H9 (cell line): ENCODE results near the gene GSTA5. TPM values are rescaled to one million over a fixed set of nuclear protein-coding genes. Genes with fewer than 3 reads are reported as not detected.
"Not testable (repeated sequence)": the region's sequence is repeated elsewhere in the genome, so short reads cannot be mapped to it uniquely, and the experiment has no call there.

Experiments
- DNase-seq: peaks from one replicate; pipeline ENCODE4 v3.0.0-alpha.2; 2017
- H2AFZ ChIP-seq: one replicate; pipeline ENCODE4 v1.6.1; 2013; ENCODE audit warnings: mild to moderate bottlenecking, low read length, control low read depth, moderate library complexity
- H2AK5ac ChIP-seq: 2 replicates; pipeline ENCODE4 v1.6.1; 2013; ENCODE audit warnings: low read length, control low read depth, mixed read lengths; ENCODE audit not compliant: insufficient read length
- H2BK120ac ChIP-seq: one replicate; pipeline ENCODE4 v1.6.1; 2013; ENCODE audit warnings: low read depth, mild to moderate bottlenecking, low read length, control low read depth, inconsistent platforms; ENCODE audit not compliant: poor library complexity, severe bottlenecking
- H2BK12ac ChIP-seq: 2 replicates; pipeline ENCODE4 v1.6.1; 2013; ENCODE audit warnings: low read length, control low read depth, mixed read lengths, low read depth; ENCODE audit not compliant: insufficient read length
- H2BK15ac ChIP-seq: 2 replicates; pipeline ENCODE4 v1.6.1; 2013; ENCODE audit warnings: low read depth, low read length, control low read depth
- H2BK20ac ChIP-seq: one replicate; pipeline ENCODE4 v1.6.1; 2013; ENCODE audit warnings: low read depth, mild to moderate bottlenecking, low read length, control low read depth, inconsistent platforms; ENCODE audit not compliant: poor library complexity, severe bottlenecking
- H2BK5ac ChIP-seq: 2 replicates; pipeline ENCODE4 v1.6.1; 2013; ENCODE audit warnings: low read length, control low read depth, mixed read lengths; ENCODE audit not compliant: insufficient read length
- H3K14ac ChIP-seq: 2 replicates; pipeline ENCODE4 v1.6.1; 2013; ENCODE audit warnings: low read length, control low read depth; ENCODE audit not compliant: insufficient read depth
- H3K18ac ChIP-seq: 2 replicates; pipeline ENCODE4 v1.6.1; 2013; ENCODE audit warnings: low read depth, mild to moderate bottlenecking, mixed read lengths, low read length, control low read depth; ENCODE audit not compliant: insufficient read length
- H3K23ac ChIP-seq: 2 replicates; pipeline ENCODE4 v1.6.1; 2013; ENCODE audit warnings: low read length, control low read depth, mixed read lengths, low read depth; ENCODE audit not compliant: insufficient read length
- H3K23me2 ChIP-seq: 2 replicates; pipeline ENCODE4 v1.6.1; 2013; ENCODE audit warnings: low read depth, mild to moderate bottlenecking, mixed read lengths, low read length, control low read depth; ENCODE audit not compliant: insufficient read length, poor library complexity, severe bottlenecking
- H3K27ac ChIP-seq: 2 replicates; pipeline ENCODE4 v1.5.1; 2013; ENCODE audit warnings: low read length, control low read depth, mixed read lengths, low read depth; ENCODE audit not compliant: insufficient read length
- H3K27me3 ChIP-seq: 2 replicates; pipeline ENCODE4 v1.6.1; 2013; ENCODE audit warnings: low read length, control low read depth, inconsistent platforms; ENCODE audit not compliant: insufficient read depth
- H3K4ac ChIP-seq: 2 replicates; pipeline ENCODE4 v1.6.1; 2013; ENCODE audit warnings: low read depth, mild to moderate bottlenecking, control low read depth, inconsistent platforms, low read length, moderate library complexity
- H3K4me1 ChIP-seq: 2 replicates; pipeline ENCODE4 v1.6.1; 2013; ENCODE audit warnings: low read length, control low read depth, inconsistent platforms; ENCODE audit not compliant: insufficient read depth
- H3K4me2 ChIP-seq: 2 replicates; pipeline ENCODE4 v1.6.1; 2013; ENCODE audit warnings: low read length, control low read depth, mixed read lengths; ENCODE audit not compliant: insufficient read length, insufficient read depth
- H3K56ac ChIP-seq: 2 replicates; pipeline ENCODE4 v1.6.1; 2013; ENCODE audit warnings: low read depth, mild to moderate bottlenecking, mixed read lengths, low read length, control low read depth; ENCODE audit not compliant: insufficient read length
- H3K79me1 ChIP-seq: 2 replicates; pipeline ENCODE4 v1.6.1; 2013; ENCODE audit warnings: low read depth, mild to moderate bottlenecking, moderate library complexity, low read length, control low read depth, inconsistent platforms; ENCODE audit not compliant: insufficient read depth, poor library complexity, severe bottlenecking
- H3K79me2 ChIP-seq: 2 replicates; pipeline ENCODE4 v1.6.1; 2013; ENCODE audit warnings: low read length, control low read depth, inconsistent platforms; ENCODE audit not compliant: insufficient read depth
- H3K9ac ChIP-seq: 2 replicates; pipeline ENCODE4 v1.6.1; 2013; ENCODE audit warnings: low read length, control low read depth, mixed read lengths; ENCODE audit not compliant: insufficient read length; ENCODE audit errors: extremely low read depth
- H3K9me3 ChIP-seq: one replicate; pipeline ENCODE4 v1.6.1; 2013; ENCODE audit warnings: low read depth, low read length, inconsistent platforms; ENCODE audit not compliant: control insufficient read depth
- H3T11ph ChIP-seq: one replicate; pipeline ENCODE4 v1.6.1; 2013; ENCODE audit warnings: mild to moderate bottlenecking, low read length, control low read depth, inconsistent platforms
- H4K20me1 ChIP-seq: one replicate; pipeline ENCODE4 v1.6.1; 2013; ENCODE audit not compliant: control insufficient read depth, insufficient read length, insufficient read depth
- H4K5ac ChIP-seq: 2 replicates; pipeline ENCODE4 v1.6.1; 2013; ENCODE audit warnings: low read depth, mild to moderate bottlenecking, mixed read lengths, low read length, control low read depth; ENCODE audit not compliant: insufficient read length
- H4K8ac ChIP-seq: replicated peaks from 2 replicates; pipeline ENCODE4 v1.6.1; 2013; ENCODE audit warnings: low read length, control low read depth, mixed read lengths, low read depth; ENCODE audit not compliant: insufficient read length
- H4K91ac ChIP-seq: 2 replicates; pipeline ENCODE4 v1.6.1; 2013; ENCODE audit warnings: low read depth, mild to moderate bottlenecking, moderate library complexity, mixed read lengths, low read length, control low read depth; ENCODE audit not compliant: insufficient read length
- H3K27ac Mint-ChIP-seq, 3 experiments: 2 replicates in 2 of 3; 3 replicates in 1 of 3; pipeline ENCODE4 v1.8.0; 2020 to 2021; ENCODE audit warnings: mixed read lengths in 3 of 3, mild to moderate bottlenecking in 1 of 3, moderate library complexity in 1 of 3
- H3K27me3 Mint-ChIP-seq: 2 replicates; pipeline ENCODE4 v1.8.0; 2021; ENCODE audit warnings: low read depth, mild to moderate bottlenecking, moderate library complexity, mixed read lengths
- H3K36me3 Mint-ChIP-seq, 3 experiments: 2 replicates in 2 of 3; 3 replicates in 1 of 3; pipeline ENCODE4 v1.8.0; 2020 to 2021; ENCODE audit warnings: low read depth in 3 of 3, mixed read lengths in 3 of 3; ENCODE audit not compliant: insufficient read depth in 1 of 3
- H3K4me1 Mint-ChIP-seq, 2 experiments: 2 replicates each; pipeline ENCODE4 v1.8.0; 2020; ENCODE audit warnings: mixed read lengths in 2 of 2
- H3K4me3 Mint-ChIP-seq, 2 experiments: 2 replicates in 1 of 2; 3 replicates in 1 of 2; pipeline ENCODE4 v1.8.0; 2020 to 2021; ENCODE audit warnings: mild to moderate bottlenecking in 2 of 2, mixed read lengths in 2 of 2, moderate library complexity in 1 of 2
- H3K9me3 Mint-ChIP-seq, 2 experiments: 2 replicates in 1 of 2; 3 replicates in 1 of 2; pipeline ENCODE4 v1.8.0; 2020; ENCODE audit warnings: mild to moderate bottlenecking in 2 of 2, mixed read lengths in 2 of 2, moderate library complexity in 1 of 2
- WGBS: extraction: QIAGEN DNeasy Blood & Tissue Kit; methylation state at CpG from one replicate; pipeline ENCODE4 v1.1.7; 2013; ENCODE audit warnings: missing lambda C conversion rate, low lambda C conversion rate, mixed read lengths; ENCODE audit not compliant: insufficient read length; ENCODE audit errors: extremely low coverage; 5-methylcytosine and 5-hydroxymethylcytosine counted together
- total RNA-seq: library from RNA; stranded (reverse); gene quantifications from 2 replicates; pipeline ENCODE4 v1.2.1, GENCODE V29; 2021

The GSTA5 gene
- total RNA-seq, 1 experiment from 2014 or later = not detected

GRCh38 chr6:52827073-52827783 is 13.4 kb downstream of the GSTA5 start:
- H2BK120ac ChIP-seq, H3T11ph ChIP-seq, H3K9ac ChIP-seq, H3K79me2 ChIP-seq, H3K56ac ChIP-seq, H3K27me3 ChIP-seq, H4K91ac ChIP-seq, H2AFZ ChIP-seq, H3K4me1 Mint-ChIP-seq, H3K27ac ChIP-seq, H3K23me2 ChIP-seq, H3K79me1 ChIP-seq, H3K4me3 Mint-ChIP-seq, H3K27me3 Mint-ChIP-seq, H3K4ac ChIP-seq, H4K8ac ChIP-seq, H3K9me3 ChIP-seq, H2BK5ac ChIP-seq, H3K14ac ChIP-seq, H2BK12ac ChIP-seq, H2AK5ac ChIP-seq, H4K20me1 ChIP-seq, H3K4me1 ChIP-seq, DNase-seq, H3K18ac ChIP-seq, H3K27ac Mint-ChIP-seq, H3K4me2 ChIP-seq, H2BK20ac ChIP-seq, H4K5ac ChIP-seq, H3K23ac ChIP-seq, H2BK15ac ChIP-seq: not testable (repeated sequence)
- WGBS = no CpG with 5 or more reads among the region's 1 CpG
- H3K36me3 Mint-ChIP-seq = peaks cover 5 to 19% (median 9%) of the 10 kb centered on the region in 3 experiments
- peaks cover 22 to 31% of the 10 kb centered on the region in 2 experiments for H3K9me3 Mint-ChIP-seq
